GM18858 (cell line): ENCODE measurements around the gene LENEP.

Source experiments
- ATAC-seq: cut with Tn5 transposase; IDR thresholded peaks from one replicate; pipeline ENCODE4 v1.9.1; 2021; ENCODE audit not compliant: unreplicated experiment

The LENEP gene

GRCh38 chr1:155010211-155010918 is 17.0 kb downstream of the LENEP start:
- no peak for ATAC-seq

GRCh38 chr1:155011004-155011416 is 17.6 kb downstream of the LENEP start:
- no peak for ATAC-seq

- no peak for ATAC-seq
These were observed 18.1 kb downstream of the LENEP start for GRCh38 chr1:155011437-155012025.

DNA sequence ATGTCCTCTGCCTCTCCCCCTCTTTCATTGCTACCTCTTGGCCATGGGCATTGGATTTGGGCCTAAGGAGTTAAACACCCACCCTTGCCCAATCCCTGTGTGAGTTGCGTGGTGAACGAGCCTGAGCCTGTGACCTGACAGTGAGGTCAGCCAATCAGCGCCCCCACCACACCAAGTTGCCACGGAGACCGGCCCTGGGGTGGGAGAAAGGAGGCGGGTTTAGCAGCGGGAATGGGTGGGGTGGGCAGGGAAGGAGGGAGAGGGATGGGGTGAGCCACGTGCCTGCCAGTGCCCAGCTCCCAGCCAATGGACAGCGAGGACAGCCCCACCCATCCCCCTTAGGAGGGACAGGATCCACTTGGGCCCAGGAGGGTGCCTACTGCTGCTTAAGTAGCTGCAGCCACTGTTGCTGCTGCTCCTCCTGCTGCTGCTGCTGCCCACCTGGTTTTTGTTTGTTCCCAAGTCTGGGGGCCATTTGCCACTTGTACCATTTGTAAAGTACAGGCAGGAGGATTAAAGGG is 18.7 kb downstream of the LENEP start:
- ATAC-seq = no peak

- ATAC-seq = no peak
These were observed 19.6 kb downstream of the LENEP start for GRCh38 chr1:155012776-155013602.

DNA sequence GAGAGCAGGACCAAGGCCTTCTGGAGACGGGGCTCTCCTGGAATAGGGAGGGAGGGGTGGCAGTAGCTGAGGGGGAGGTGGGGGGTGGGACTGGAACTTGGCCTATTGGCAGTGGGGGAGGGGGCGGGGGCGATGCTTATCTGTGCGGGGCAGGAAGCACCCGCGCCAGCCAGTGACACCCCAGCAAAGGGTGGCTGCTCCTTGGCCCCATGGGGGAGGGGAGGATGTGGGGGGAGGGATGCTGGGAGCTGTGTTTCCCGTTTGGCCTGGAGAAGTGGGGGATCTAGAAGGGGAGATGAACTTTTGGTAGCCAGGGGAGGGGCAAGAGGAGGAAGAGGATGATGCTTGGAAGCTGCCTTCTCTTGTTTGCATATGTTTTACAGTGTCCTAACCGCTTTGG is 20.2 kb downstream of the LENEP start:
- no peak for ATAC-seq

GRCh38 chr1:155014709-155015508 is 21.5 kb downstream of the LENEP start:
- no peak for ATAC-seq

- ATAC-seq = no peak
These were observed 22.3 kb downstream of the LENEP start for GRCh38 chr1:155015527-155016230.

DNA sequence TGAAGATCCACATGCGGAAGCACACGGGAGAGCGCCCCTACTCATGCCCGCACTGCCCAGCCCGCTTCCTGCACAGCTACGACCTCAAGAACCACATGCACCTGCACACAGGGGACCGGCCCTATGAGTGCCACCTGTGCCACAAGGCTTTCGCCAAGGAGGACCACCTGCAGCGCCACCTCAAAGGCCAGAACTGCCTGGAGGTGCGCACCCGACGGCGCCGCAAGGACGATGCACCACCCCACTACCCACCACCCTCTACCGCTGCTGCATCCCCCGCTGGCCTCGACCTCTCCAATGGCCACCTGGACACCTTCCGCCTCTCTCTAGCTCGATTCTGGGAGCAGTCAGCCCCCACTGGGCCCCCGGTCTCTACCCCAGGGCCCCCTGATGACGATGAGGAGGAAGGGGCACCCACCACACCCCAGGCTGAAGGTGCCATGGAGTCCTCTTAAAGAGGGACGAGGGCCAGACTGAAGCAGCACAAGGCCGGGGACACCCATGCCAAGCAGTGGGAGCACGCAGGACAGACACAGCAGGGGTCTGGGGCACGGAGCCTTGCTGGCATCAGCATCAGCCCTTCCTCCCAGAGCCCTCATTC is 22.9 kb downstream of the LENEP start:
- ATAC-seq = no peak

- peak; percentile 63 for ATAC-seq
These were observed 23.9 kb downstream of the LENEP start for GRCh38 chr1:155017041-155017945.

DNA sequence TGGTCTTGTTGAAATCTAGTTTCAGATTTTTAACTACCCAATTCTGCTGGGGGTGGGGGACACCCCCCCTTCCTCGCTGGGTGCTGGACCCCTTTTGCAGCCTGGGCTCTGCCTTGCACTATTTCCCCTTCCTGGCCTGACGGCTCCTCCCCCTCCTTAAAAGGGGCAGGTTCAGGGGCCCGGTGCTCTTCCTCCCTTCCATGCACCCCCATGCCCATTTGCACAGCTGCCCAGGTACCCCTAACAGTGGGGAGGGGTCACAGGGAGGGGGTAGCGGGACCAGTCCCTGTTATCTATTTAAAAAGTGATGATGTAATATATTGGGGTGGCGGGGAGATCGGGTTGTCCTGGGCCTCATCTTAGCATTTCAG is 24.5 kb downstream of the LENEP start:
- ATAC-seq = no peak

GRCh38 chr1:155018617-155019348 is 25.4 kb downstream of the LENEP start:
- ATAC-seq = no peak

DNA sequence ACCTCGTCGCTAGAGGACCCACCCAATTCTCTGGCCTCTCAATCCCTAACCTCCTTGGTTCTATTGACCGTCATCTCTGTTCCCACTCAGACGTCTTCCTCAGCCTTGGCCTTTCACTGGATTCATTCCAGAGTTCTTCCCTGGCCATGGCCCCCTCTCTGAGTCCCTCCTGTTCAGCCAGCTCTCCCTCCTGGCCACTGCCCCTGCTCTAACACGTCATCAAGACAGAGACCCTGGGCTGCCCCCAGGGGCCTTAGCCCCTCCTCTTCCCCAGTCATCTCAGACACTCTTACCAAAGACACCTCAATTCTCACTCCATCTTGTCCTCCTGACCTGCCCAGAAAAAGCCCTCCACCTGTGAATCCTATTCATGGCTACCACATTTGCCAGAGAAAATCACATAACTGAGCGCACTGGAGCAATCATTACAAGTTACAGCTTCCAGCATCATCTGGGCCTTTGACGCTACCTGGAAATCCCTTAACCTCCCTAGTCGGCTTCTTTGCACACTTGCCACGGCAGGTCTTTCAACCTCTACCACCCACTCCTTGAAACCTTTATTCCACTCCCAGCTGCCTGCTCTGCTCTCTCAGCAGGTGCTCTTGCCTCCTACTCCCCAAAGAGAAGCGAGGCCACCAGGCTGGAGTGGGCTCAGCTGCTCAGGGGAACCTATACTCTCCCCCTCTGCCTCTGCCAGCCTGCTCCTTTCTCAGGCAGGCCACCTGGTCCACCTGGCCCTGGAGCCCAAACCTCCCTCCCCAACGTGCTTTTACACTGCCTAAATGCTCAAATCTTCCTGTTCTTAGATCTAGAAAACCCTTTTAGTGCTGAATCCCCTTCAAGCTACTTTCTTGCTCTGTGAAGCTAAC is 26.2 kb downstream of the LENEP start:
- no peak for ATAC-seq

DNA sequence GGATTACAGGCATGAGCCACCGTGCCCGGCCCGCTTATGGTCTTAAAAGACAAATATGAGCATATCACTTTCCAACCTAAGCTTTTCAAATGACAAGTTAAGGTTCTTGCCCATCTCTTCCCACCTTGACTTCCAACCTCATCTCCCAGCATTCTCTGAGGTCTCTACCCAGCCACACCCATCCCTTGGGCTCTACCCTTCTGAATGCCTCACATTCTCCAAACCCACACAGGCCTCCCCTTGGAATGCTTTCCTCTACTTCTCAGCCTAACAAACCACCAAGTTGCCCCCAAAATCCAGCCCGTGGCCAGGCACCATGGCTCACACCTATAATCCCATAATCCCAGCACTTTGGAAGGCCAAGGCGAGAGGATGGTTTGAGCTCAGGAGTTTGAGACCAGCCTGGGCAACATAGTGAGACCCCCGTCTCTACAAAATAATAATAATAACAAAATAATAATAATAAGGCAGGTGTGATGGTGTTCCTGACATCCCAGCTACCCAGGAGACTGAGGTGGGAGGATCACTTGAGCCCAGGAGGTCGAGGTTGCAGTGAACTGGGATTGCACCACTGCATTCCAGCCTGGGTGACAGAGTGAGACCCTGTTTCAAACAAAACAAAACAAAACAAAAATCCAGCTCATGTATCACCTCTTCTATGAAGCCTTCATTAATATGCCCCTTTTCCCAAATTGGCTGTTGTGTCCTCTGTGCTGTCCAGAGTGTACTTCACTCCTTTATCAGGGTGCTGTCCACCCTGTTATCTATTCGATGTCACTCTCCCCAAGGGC is 28.9 kb downstream of the LENEP start:
- ATAC-seq = no peak

DNA sequence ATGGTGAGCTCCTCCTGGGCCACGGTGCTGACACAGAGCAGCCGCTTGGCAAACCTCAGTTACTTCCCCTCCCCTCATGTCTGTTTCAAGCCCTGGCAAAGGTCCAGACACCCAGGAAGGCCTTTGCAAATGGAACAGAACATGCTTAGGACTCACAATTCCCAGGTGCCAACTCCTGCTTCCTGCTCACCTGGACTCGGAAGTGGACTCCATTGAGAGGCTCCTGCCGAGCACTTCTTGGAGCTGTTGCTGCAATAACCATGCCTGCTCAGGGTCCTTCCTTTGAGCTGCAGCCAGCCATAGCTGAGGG is 29.5 kb downstream of the LENEP start:
- no peak for ATAC-seq

- ATAC-seq = no peak
These were observed 30.2 kb downstream of the LENEP start for GRCh38 chr1:155023627-155024026.

GRCh38 chr1:155024315-155024714 is 30.9 kb downstream of the LENEP start:
- ATAC-seq = no peak
